ENCODE data around the gene GABARAPL1.

GRCh38 chr12:10214895-10215267 lies 2.2 kb downstream of the GABARAPL1 start:
- TF ChIP-seq GATA2 (IDR thresholded peaks at IDR 0.05; ENCODE audit: low read depth, low read length) (no peak), GATA3 (IDR thresholded peaks at IDR 0.05; ENCODE audit: low read depth, low read length) (no peak)
